D721Med (cell line): Measurements from ENCODE around the gene CCL26.
"Not testable (repeated sequence)": the region's sequence is repeated elsewhere in the genome, so short reads cannot be mapped to it uniquely, and the experiment has no call there.

Experiments used
- DNase-seq: peaks from one replicate; pipeline ENCODE4 v3.0.0; 2011; ENCODE audit warnings: low spot score; ENCODE audit not compliant: insufficient read length
- FAIRE-seq: peaks from 2 replicates; lab custom pipeline; 2011; peaks lifted over from hg19 to GRCh38; lab: Jason Lieb, UNC
- TF ChIP-seq, protein P1 (sequence below): IDR thresholded peaks from 2 replicates; pipeline ENCODE4 v1.5.1; 2012; ENCODE audit warnings: mild to moderate bottlenecking, control low read depth; ENCODE audit not compliant: insufficient read depth; ENCODE audit errors: missing control alignments

The CCL26 gene

DNA sequence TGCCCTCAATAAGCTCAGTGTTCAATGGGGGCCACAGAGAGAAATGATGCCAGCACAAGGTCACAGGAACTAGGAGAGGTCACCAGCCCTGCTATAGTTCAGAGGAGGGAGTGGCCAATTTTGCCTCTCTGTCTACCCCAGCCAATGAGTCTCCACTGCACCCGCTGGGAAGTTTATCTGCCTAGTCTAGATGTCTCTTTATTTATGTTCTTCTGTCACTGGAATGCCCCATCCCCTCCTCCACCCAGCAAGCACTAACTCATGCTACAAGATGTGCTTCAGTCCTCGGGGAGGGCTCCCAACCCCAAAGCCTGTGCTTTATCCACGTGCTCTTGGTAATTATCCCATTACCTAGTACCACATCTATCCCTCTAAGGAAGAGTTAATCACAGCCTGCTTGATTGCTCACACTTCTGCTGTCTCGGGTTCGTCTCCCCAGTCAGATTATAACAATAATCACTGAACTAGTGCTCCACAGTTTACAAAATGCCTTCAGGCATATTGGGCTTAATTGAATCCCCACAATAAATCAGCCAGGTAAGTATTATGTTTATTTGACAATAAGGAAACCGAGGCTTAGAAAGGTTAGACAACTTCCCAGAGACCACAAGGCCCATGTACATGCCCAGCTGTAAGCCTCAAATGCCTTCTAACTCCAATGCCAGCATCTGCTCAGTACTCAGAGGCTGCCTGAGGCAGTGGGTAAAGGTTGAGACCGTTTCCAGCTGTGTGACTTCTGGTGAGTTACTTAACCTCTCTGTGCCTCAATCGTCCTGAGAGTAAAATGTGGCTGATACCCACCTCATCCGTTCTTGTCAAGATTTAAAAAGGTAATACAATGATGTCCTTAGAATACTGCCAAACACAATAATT lies 37.2 kb downstream of the CCL26 start:
- FAIRE-seq: no peak
- TF ChIP-seq, protein P1, sequence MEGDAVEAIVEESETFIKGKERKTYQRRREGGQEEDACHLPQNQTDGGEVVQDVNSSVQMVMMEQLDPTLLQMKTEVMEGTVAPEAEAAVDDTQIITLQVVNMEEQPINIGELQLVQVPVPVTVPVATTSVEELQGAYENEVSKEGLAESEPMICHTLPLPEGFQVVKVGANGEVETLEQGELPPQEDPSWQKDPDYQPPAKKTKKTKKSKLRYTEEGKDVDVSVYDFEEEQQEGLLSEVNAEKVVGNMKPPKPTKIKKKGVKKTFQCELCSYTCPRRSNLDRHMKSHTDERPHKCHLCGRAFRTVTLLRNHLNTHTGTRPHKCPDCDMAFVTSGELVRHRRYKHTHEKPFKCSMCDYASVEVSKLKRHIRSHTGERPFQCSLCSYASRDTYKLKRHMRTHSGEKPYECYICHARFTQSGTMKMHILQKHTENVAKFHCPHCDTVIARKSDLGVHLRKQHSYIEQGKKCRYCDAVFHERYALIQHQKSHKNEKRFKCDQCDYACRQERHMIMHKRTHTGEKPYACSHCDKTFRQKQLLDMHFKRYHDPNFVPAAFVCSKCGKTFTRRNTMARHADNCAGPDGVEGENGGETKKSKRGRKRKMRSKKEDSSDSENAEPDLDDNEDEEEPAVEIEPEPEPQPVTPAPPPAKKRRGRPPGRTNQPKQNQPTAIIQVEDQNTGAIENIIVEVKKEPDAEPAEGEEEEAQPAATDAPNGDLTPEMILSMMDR: no peak

DNA sequence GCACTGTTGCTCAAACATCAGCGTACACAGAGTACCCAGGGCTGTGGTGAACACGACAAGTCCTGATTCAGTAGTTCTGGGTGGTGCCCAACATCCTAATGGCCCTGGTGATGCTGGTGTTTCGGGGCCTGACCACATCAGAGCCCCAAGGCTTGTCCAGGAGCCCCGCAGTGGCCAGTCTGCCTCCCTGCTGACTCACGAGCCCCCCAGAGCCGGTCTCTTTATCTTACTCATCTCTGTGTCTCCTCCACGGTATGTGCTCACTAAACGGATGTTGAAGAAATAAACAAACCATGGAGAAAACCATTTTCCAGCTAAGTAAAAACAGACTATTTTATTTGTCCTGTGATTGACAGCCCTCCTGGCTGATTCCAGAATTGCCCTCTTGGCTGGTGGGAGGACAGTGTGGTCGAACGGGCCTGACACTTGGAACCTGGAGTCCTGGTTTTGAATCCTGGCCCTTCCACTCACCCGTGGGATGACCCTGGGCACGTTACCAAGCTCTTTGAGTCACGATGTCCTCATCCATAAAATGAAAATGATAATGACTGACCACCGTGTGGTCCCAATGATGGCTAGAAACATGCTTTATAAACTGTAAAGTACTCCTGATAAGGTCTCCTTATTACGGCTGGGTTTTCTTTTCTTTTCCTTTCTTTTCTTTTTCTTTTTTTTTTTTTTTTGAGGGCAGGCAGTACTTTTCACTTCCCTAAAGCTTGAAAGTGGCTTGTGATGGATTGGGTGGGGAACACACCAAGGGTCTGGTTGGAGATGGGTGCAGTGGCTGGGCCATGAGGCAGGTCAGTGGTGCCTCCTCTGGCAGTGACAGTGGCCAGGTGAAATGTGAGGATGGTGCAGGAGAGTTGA lies 39.0 kb downstream of the CCL26 start:
- DNase-seq (no peak), FAIRE-seq (no peak)
- TF ChIP-seq, protein P1: no peak

More for the DNA sequence above, 37.2 kb downstream of the CCL26 start:
- no peak for DNase-seq

DNA sequence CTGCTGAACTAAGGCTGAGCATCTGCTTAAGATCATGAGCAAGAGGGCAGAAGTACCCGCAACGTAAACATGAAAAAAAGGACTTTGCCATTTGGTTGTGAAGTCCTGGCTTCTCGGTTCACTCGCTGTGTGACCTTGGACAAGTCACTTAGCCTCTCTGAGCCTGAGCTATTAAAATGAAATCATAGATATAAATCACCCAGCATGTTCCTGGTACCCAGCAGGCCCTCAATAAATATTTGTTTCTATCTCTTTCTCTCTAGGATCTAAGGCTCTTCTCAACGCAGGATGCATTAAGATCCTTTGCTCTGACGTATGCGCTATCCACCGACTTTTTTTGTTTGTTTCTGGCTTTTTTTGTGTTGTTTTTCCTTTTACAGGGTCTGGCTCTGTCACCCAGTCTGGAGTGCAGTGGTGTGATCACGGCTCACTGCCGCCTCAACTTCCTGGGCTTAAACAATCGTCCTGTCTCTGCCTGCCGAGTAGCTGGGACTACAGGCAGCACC lies 39.9 kb downstream of the CCL26 start:
- FAIRE-seq (no peak), DNase-seq (no peak)
- TF ChIP-seq, protein P1: no peak

DNA sequence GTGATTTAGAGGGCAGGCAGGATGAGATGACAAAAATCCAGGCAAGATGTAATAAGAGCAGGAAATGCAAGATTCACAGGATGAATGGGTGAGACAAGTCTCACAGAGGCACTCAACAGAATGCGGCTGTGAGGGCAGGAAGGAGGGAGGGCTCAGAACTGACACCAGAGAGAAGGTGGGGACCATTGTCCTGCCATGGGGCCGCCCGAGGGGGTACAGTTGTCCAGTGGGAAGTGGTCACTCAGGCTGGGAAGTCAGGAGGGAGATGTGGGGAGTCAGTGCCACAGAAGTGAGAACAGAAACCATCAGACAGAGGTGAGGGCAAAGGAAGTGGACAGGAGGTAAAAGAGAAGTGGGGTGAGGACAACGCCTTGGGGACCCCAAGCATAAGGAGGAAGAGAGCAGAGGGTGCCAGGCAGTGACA lies 42.1 kb downstream of the CCL26 start:
- FAIRE-seq (no peak), DNase-seq (no peak)
- TF ChIP-seq, protein P1: no peak

DNA sequence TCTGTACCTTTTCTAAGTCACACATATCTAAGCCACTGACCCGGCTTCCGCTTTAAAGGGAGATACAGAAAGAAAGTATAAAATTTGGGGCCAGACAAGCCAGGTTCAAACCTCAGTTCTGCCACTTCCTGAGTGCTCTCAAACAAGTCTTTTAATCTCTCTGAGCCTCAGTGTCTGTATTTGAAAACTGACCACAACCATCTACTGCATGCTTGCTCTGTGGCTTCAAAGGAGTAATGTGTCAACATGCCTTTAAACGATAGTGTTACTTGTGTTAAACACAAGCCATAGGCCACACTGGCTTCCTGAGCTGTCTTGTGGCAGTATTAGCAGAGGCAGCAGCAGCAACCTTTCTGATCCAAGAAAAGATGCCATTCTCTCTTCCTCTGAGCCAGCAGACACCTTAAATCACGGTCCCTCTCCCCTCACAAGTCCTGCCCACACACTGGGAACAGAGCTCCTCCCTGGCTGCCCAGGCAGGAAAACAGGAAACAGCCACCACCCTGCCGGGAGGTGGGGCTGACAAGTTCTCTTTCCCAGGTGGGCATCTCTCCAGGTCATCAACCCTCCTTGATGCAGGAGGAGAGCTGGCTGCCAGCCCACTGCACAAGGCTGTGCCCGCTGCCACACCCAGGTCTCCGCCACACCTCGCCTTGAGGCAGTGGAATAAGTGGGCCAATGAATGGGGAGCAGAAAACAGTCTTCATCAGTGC lies 44.0 kb downstream of the CCL26 start:
- TF ChIP-seq, protein P1: no peak
- no peak for FAIRE-seq
- no peak for DNase-seq

DNA sequence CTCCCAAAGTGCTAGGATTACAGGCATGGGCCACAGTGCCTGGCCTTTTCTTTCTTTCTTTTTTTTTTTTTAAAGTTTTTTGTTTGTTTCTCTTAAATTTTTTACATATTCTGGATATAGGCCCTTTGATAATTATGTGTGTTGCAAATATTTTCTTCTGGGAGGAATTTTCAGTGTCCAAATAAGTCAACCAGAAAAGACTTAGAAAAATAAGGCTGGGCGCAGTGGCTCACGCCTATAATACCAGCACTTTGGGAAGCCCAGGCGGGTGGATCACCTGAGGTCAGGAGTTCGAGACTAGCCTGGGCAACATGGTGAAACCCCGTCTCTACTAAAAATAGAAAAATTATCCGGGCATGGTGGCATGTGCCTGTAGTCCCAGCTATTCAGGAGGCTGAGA lies 44.7 kb downstream of the CCL26 start:
- DNase-seq, FAIRE-seq: not testable (repeated sequence)

DNA sequence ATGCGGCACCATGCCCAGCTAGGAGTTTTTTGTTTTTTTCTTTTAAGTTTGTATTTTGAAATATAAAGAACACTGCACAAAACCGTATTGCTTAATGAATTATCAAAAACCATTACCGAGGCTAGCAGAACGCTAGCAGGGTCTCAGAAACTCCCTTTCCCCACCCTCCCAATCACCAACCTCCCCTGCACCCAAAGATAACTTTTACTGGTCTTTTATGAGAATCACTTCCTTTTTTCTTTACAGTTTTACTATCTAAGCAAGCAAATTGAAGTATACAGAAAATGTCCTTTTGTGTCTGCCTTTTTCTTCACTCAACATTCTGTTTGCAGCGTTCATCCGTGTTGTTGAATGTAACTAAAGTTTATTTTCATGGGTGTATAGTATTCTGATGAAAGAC lies 46.7 kb downstream of the CCL26 start:
- FAIRE-seq (no peak), DNase-seq (no peak)
- TF ChIP-seq, protein P1: no peak
